Ovary (tissue), 9 donors: ENCODE data around the gene PYY. TPM values are rescaled to one million over a fixed set of nuclear protein-coding genes. Genes with fewer than 3 reads are reported as not detected.

ENCODE experiments used
- DNase-seq, 5 donors: peaks; one replicate each; pipeline ENCODE4 v3.0.0-alpha.2; 2019 to 2020
- H3K27ac ChIP-seq, 2 donors: fragments of 200-600 bp; one replicate each; pipeline versions ENCODE4 v1.5.1 to v1.8.0; 2019 to 2022
- H3K27me3 ChIP-seq: fragments of 200-600 bp; one replicate; pipeline ENCODE4 v1.8.0; 2022
- H3K36me3 ChIP-seq: fragments of 200-600 bp; sonication (generic); one replicate; pipeline ENCODE4 v1.5.1; 2019
- H3K4me1 ChIP-seq: one replicate; pipeline ENCODE4 v1.8.1; 2013; ENCODE audit warnings: mild to moderate bottlenecking, moderate library complexity; ENCODE audit not compliant: insufficient read depth
- H3K4me3 ChIP-seq: fragments of 200-600 bp; sonication (generic); one replicate; pipeline ENCODE4 v1.5.1; 2017
- H3K9me3 ChIP-seq, 2 donors: fragments of 200-600 bp in 1 of 2; sonication (generic) in 1 of 2; one replicate each; pipeline versions ENCODE4 v1.5.1 to v1.8.1; 2013 to 2019; ENCODE audit warnings: mild to moderate bottlenecking in 1 of 2, moderate library complexity in 1 of 2
- CTCF ChIP-seq, 3 donors: fragments of 450-650 bp in 2 of 3; fragments of 200-600 bp in 1 of 3; IDR thresholded peaks; one replicate each; pipeline versions ENCODE4 v1.5.1 to v1.8.0; 2016 to 2022; ENCODE audit warnings: antibody characterized with exemption in 3 of 3, mild to moderate bottlenecking in 1 of 3
- EP300 ChIP-seq: sonication (generic); formaldehyde crosslinking; IDR thresholded peaks from one replicate; pipeline ENCODE4 v1.6.1; 2017; ENCODE audit warnings: antibody characterized with exemption
- POLR2A ChIP-seq: fragments of 450-650 bp; IDR thresholded peaks from one replicate; pipeline ENCODE4 v1.6.1; 2017; ENCODE audit warnings: antibody characterized with exemption, mild to moderate bottlenecking, moderate library complexity
- WGBS, 3 donors: extraction: QIAGEN DNeasy Blood & Tissue Kit in 1 of 3; methylation state at CpG; one replicate each; pipeline versions ENCODE4 v1.1.5 to v1.1.7; 2013 to 2017; 5-methylcytosine and 5-hydroxymethylcytosine counted together
- intact Hi-C, 4 donors: fragments of 100-400 bp; cut with DNase I; formaldehyde crosslinking; loops; one replicate each; pipeline versions ENCODE4 v1.11.0 to v1.15.1; 2022 to 2023
- polyA plus RNA-seq, 2 donors: library from polyadenylated mRNA; stranded (reverse); fragments of 200-250 nt in 1 of 2; fragments of 350-450 nt in 1 of 2; fragmentation: Illumina TruSeq in 1 of 2; extraction: RNeasy Lipid Tissue Mini Kit (QIAGEN cat#74804) in 1 of 2; gene quantifications; one replicate each; pipeline ENCODE4 v1.2.3, GENCODE V29; 2013 to 2014
- total RNA-seq, 7 donors: library from RNA; depleted of rRNA in 2 of 7; stranded (reverse); fragments of >200 nt in 2 of 7; fragmentation: NEBNext Ultra II Directional in 3 of 7; extraction: Animal tissue kit (Norgen Biotek cat#: 25700) in 3 of 7; gene quantifications; one replicate each; pipeline versions ENCODE4 v1.1.0 to v1.2.4, GENCODE V29; 2016 to 2023
- donor health status: DM: no; HTN: no; CAD: no; lungs with moderate emphysema.
- donor health status: DM: no; HTN: no; CAD: no.
- donor health status: Bipolar disorder and iron deficiency.
- donor health status: DM: yes; HTN: yes; CAD: no.
- donor health status: DM: no; HTN: no; CAD: no.
- donor health status: DM: yes; HTN: yes; CAD: no.

The PYY gene
- total and polyA plus RNA-seq, 9 donors: 0.18 to 1.1 (median 0.69) TPM; not detected in 6

- no peaks in the 10 kb centered on the region for H3K9me3 ChIP-seq
- H3K4me3 ChIP-seq: no peak overlapping the region
- H3K27me3 ChIP-seq: no peaks in the 10 kb centered on the region
- no peaks in the 10 kb centered on the region for H3K36me3 ChIP-seq
- no peak overlapping the region for H3K27ac ChIP-seq
- peaks cover 4% of the 10 kb centered on the region for H3K4me1 ChIP-seq
- no peak for DNase-seq
- intact Hi-C loops: loop anchor here in 1 of 4 donors (10.0 kb wide), 1 partner anchor 59 kb away; no protein-coding TSS in a partner anchor
- whole genome bisulfite sequencing, 3 donors: 69 to 86% (median 69%) methylated on average over 5 of the region's 5 CpGs
- TF ChIP-seq POLR2A (no peak), EP300 (no peak), CTCF (IDR thresholded peaks at IDR 0.05) (no peak)
These were observed 18.4 kb downstream of the PYY start for GRCh38 chr17:43935204-43935925.

- 88 to 98% (median 92%) methylated on average over 4 of the region's 4 CpGs for WGBS, 3 donors
These were observed 20.8 kb downstream of the PYY start for GRCh38 chr17:43932923-43933322.

GRCh38 chr17:43932357-43932756 lies 21.4 kb downstream of the PYY start:
- Histone ChIP-seq H3K4me3 (no peak overlapping the region), H3K4me1 (no peaks in the 10 kb centered on the region), H3K9me3 (no peaks in the 10 kb centered on the region), H3K36me3 (no peaks in the 10 kb centered on the region), H3K27me3 (no peaks in the 10 kb centered on the region), H3K27ac (no peak overlapping the region)
- WGBS, 3 donors: 74 to 88% (median 76%) methylated on average over 10 of the region's 10 CpGs
- DNase-seq: no peak
- intact Hi-C loops: loop anchor here in 1 of 4 donors (10.0 kb wide), 1 partner anchor 62 kb away; no protein-coding TSS in a partner anchor
- TF ChIP-seq EP300 (no peak), POLR2A (no peak), CTCF (IDR thresholded peaks at IDR 0.05) (no peak)

More at GRCh38 chr17:43932923-43933322, 20.8 kb downstream of the PYY start:
- Histone ChIP-seq H3K36me3 (no peaks in the 10 kb centered on the region), H3K4me1 (peaks cover 2% of the 10 kb centered on the region), H3K27ac (no peak overlapping the region), H3K4me3 (no peak overlapping the region), H3K27me3 (no peaks in the 10 kb centered on the region), H3K9me3 (no peaks in the 10 kb centered on the region)
- no peak for DNase-seq
- intact Hi-C loops: loop anchor here in 1 of 4 donors (10.0 kb wide), 1 partner anchor 62 kb away; no protein-coding TSS in a partner anchor
- no peak for TF ChIP-seq EP300
- no peak for TF ChIP-seq CTCF (IDR thresholded peaks at IDR 0.05)
- no peak for TF ChIP-seq POLR2A

- Histone ChIP-seq H3K27ac (no peak overlapping the region), H3K4me1 (no peaks in the 10 kb centered on the region), H3K36me3 (no peaks in the 10 kb centered on the region), H3K27me3 (no peaks in the 10 kb centered on the region), H3K4me3 (no peak overlapping the region), H3K9me3 (no peaks in the 10 kb centered on the region)
- 69 to 87% (median 70%) methylated on average over 5 of the region's 5 CpGs for WGBS, 3 donors
- DNase-seq: no peak
- intact Hi-C loops: loop anchor here in 1 of 4 donors (10.0 kb wide), 1 partner anchor 64 kb away; no protein-coding TSS in a partner anchor
- TF ChIP-seq CTCF (IDR thresholded peaks at IDR 0.05) (no peak), POLR2A (no peak), EP300 (no peak)
These were observed 22.6 kb downstream of the PYY start for GRCh38 chr17:43931062-43931571.
